Erythroblast (primary cell): ENCODE measurements around the gene IL1RAPL1.

ENCODE experiments used
- GATA1 ChIP-seq: IDR thresholded peaks from 2 replicates; pipeline ENCODE4 v1.6.1; 2011; ENCODE audit warnings: low read depth, mild to moderate bottlenecking, control low read depth, low read length, moderate library complexity
- POLR2A ChIP-seq: IDR thresholded peaks from 2 replicates; pipeline ENCODE4 v1.6.1; 2011; ENCODE audit warnings: mild to moderate bottlenecking, low read length

DNA sequence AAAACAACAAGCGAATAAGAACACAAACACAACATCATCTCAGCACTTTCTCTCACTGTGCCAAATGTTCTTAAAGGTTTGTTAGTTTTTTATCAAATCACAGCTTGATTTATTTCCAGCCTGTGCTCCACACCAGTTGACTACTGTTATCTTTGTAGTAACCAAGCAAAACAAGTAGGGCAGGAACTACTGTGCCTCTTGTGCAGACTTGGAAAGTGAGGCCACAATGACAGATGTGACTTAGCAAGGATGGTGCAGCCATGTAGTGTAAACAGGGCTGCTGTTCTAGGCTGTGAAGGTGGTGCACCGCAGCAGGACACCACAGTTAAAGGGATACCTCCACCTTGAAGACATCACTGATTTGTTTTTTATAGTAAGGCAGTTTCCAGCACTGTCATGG lies 170.0 kb downstream of the IL1RAPL1 start:
- TF ChIP-seq POLR2A (no peak), GATA1 (no peak)
